HFF-Myc (cell line): Measurements from ENCODE around the gene TEKTIP1.
"Not testable (repeated sequence)": the region's sequence is repeated elsewhere in the genome, so short reads cannot be mapped to it uniquely, and the experiment has no call there.

Source experiments
- DNase-seq: peaks from one replicate; pipeline ENCODE4 v3.0.0-alpha.2; 2011; ENCODE audit warnings: low read depth; ENCODE audit errors: extremely low read depth
- H3K4me3 ChIP-seq: replicated peaks from 2 replicates; pipeline ENCODE4 v1.5.1; 2011; ENCODE audit warnings: low read depth, mild to moderate bottlenecking, control low read depth, low read length
- TF ChIP-seq, protein P1 (sequence below): IDR thresholded peaks from 2 replicates; pipeline ENCODE4 v1.5.1; 2012; ENCODE audit warnings: mild to moderate bottlenecking, low read depth, low read length, control low read depth; ENCODE audit errors: missing control alignments

The TEKTIP1 gene

DNA sequence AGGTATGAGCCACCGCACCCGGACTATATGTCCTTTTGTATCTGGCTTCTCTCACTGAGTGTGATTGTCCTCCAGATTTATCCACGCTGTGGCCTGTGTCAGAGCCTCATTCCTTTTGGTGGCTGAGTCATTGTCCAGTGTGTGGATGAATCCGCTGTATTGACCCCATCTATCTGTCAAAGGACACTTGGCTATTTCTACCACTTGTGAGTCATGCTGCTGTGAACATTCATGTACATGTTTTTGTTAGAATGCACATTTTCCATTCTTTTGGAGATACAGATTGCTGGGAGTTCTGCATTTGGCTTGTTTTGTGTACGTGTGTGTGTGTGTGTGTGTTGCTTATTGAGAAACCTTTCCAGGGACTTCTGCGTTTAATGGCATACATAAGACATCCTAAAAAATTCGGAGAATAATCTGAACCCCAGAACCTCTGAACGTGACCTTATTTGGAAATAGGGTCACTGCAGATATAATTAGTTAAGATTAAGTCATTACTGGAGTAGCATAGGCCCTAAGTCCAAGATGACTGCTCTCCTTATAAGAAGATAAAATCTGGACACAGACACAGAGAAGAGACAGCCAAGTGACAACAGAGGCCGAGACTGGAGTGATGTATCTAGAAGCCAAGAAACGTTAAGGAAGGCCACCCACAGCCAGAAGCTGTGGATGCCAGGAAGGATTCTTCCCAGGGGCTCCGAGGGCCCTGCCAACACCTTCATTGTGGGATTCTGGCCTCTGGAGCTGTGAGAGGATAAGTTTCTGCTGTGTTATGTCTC, 41.4 kb downstream of the TEKTIP1 start:
- H3K4me3 ChIP-seq = no peak overlapping the region
- TF ChIP-seq, protein P1, sequence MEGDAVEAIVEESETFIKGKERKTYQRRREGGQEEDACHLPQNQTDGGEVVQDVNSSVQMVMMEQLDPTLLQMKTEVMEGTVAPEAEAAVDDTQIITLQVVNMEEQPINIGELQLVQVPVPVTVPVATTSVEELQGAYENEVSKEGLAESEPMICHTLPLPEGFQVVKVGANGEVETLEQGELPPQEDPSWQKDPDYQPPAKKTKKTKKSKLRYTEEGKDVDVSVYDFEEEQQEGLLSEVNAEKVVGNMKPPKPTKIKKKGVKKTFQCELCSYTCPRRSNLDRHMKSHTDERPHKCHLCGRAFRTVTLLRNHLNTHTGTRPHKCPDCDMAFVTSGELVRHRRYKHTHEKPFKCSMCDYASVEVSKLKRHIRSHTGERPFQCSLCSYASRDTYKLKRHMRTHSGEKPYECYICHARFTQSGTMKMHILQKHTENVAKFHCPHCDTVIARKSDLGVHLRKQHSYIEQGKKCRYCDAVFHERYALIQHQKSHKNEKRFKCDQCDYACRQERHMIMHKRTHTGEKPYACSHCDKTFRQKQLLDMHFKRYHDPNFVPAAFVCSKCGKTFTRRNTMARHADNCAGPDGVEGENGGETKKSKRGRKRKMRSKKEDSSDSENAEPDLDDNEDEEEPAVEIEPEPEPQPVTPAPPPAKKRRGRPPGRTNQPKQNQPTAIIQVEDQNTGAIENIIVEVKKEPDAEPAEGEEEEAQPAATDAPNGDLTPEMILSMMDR = no peak
- peak; percentile 72 for DNase-seq

GRCh38 chr19:3581792-3582191, 42.8 kb downstream of the TEKTIP1 start:
- DNase-seq = not testable (repeated sequence)

DNA sequence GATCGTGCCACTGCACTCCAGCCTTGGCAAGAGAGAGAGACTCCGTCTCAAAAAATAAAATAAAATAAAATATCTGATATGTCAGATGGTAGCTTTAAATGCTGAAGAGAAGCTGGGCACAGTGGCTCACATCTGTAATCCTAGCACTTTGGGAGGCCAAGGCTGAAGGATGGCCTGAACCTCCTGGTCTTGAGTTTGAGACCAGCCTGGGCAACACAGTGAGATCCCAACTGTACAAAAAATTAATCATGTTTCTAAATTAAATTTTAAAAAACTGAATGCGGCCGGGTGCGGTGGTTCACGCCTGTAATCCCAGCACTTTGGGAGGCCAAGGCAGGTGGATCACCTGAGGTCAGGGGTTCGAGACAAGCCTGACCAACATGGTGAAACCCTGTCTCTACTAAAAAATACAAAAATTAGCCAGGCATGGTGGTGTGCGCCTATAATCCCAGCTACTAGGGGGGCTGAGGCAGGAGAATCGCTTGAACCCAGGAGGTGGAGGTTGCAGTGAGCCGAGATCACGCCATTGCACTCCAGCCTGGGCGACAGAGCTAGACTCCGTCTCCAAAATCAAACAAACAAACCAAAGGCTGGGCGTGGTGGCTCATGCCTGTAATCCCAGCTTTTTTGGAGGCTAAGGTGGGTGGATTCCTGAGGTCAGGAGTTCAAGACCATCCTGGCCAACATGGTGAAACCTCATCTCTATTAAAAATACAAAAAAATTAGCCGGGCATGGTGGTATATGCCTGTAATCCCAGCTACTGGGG, 45.2 kb downstream of the TEKTIP1 start:
- DNase-seq = not testable (repeated sequence)

More at GRCh38 chr19:3581792-3582191, 42.8 kb downstream of the TEKTIP1 start:
- not testable (repeated sequence) for H3K4me3 ChIP-seq

DNA sequence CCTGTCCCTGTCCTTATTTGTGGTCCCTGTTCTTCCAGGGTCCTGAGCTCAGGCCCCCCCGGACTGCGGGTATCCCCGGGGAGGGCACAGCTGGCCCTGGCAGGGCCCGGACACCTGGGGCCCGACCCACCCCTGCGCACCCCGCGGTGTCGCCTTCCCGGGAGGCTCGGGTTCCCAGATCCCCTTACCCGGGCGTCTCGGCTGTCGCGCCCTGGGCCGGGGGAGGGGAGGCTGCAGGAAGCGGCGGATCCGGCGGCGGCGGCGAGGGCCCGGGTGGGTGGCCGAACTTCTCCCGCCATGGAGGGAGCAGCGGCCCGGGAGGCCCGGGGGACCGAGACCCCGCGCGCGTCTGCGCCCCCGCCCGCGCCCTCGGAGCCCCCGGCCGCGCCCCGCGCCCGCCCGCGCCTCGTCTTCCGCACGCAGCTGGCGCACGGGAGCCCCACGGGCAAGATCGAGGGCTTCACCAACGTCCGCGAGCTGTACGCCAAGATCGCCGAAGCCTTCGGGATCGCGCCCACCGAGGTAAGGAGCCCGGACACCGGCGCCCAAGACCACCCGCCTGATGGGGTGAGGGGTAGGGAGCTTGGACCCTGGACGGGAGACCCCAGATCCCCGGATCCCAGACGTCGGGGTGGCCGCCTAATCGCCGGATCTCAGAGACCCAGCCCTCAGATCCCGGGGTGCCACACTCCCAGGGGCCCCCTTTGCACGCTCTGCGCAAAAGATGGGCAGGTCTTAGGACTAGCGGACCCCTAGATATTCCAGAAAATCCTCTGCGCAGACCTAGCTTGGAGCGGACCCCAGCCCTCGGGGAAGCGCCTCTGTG, 46.5 kb downstream of the TEKTIP1 start, which contains the start of gene GIPC3:
TSS of gene GIPC3 (plus strand) at position 178 of the 826 bp plus-strand sequence. CDS start at position 298, 120 bp downstream.
- TF ChIP-seq, protein P1 = no peak
- DNase-seq = no peak
- no peak within 1 kb of the TSS for H3K4me3 ChIP-seq

More for the DNA sequence above, 45.2 kb downstream of the TEKTIP1 start:
- not testable (repeated sequence) for H3K4me3 ChIP-seq

- no peak overlapping the region for H3K4me3 ChIP-seq
- DNase-seq = no peak
- TF ChIP-seq, protein P1 = peak; percentile 66
These were observed 47.2 kb downstream of the TEKTIP1 start for GRCh38 chr19:3586127-3586626.

GRCh38 chr19:3586707-3587346, 47.9 kb downstream of the TEKTIP1 start:
- TF ChIP-seq, protein P1 = no peak
- no peak for DNase-seq
- H3K4me3 ChIP-seq = no peak overlapping the region

DNA sequence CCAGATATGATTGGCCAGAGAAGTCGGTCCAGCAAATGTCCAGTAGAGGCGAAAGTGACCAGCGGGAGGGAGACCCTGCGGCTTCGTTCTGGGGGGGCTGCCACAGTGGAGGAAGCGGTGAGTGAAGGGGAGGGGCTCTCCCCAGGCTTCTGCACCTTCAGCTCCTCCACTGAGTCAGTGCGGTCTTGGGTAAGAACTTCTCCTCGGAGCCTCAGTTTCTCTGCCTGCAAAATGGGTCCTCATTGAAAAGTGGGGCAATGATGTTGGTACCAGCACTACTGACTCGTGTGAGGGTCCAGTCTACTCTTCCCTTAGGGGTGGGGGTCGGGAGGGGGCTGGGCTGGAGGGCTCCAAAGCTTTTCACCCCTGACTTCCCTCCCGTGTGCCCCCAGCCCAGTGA, 50.5 kb downstream of the TEKTIP1 start:
- DNase-seq = no peak
- TF ChIP-seq, protein P1 = no peak
- no peak overlapping the region for H3K4me3 ChIP-seq
